Transverse colon (tissue), 4 donors: Measurements from ENCODE around the gene PLAC1.

Experiments
- CTCF ChIP-seq, 5 experiments: fragments of 200-600 bp in 3 of 5; fragments of 450-650 bp in 2 of 5; sonication (generic) in 3 of 5; IDR thresholded peaks; 1 replicate in 2 of 5; 2 replicates in 3 of 5; pipeline ENCODE4 v1.5.1; 2016 to 2017; ENCODE audit warnings: antibody characterized with exemption in 5 of 5, inconsistent platforms in 3 of 5, mild to moderate bottlenecking in 2 of 5, moderate library complexity in 1 of 5
- EP300 ChIP-seq: sonication (generic); formaldehyde crosslinking; IDR thresholded peaks from one replicate; pipeline ENCODE4 v1.6.1; 2017; ENCODE audit warnings: antibody characterized with exemption, low read depth
- POLR2AphosphoS5 ChIP-seq, 3 donors: sonication (generic); formaldehyde crosslinking; IDR thresholded peaks; one replicate each; pipeline ENCODE4 v1.6.1; 2016; ENCODE audit warnings: antibody characterized with exemption in 3 of 3

- no peak for TF ChIP-seq CTCF (IDR thresholded peaks at IDR 0.05)
- no peak for TF ChIP-seq EP300
- no peak for TF ChIP-seq POLR2AphosphoS5 (IDR thresholded peaks at IDR 0.05)
Observed at GRCh38 chrX:134569306-134569705, 89.0 kb downstream of the PLAC1 start.
